Glomerular visceral epithelial cell (primary cell): ENCODE measurements around the gene CD80.

ENCODE experiments used
- DNase-seq: peaks from one replicate; pipeline ENCODE4 v3.0.0-alpha.2; 2016; ENCODE audit errors: extremely low spot score

Gene CD80

DNA sequence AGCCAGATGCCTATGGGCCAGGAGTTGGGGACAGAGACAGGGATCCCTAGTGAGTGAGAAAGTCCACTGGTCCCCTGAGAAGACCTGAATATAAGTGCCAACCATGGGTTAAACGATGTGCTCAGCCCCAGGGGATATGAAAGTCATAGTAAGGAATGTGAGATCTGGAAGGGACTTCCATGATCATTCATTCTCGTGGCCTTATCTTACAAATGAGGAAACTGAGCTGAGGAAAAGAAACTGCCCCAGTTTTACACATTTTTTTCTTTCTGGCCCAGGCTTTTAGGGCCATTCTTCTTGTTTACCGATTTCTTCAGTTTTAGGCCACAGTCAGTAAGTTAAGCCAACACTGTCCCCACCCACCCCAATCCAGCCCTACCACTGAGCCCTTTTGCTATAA, 11.1 kb downstream of the CD80 start:
- no peak for DNase-seq

DNA sequence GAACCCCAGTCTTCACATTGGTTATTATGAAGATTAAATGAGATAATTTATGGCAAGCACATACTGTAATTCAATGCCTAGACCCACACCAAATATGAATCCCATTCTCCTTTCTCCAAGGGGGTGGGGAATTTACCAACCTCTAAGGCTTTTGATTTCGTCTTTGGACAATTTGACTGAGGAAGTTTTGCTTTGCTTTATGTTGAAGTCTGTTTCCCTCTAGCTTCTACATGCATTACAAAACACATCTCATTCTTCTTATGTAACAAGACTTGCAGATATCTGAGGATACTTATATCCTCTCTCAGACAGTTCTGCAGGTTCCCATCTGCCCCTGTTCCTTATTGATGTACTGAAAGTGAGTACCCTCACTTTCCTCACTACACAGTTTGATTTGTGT, 12.2 kb downstream of the CD80 start:
- no peak for DNase-seq

DNA sequence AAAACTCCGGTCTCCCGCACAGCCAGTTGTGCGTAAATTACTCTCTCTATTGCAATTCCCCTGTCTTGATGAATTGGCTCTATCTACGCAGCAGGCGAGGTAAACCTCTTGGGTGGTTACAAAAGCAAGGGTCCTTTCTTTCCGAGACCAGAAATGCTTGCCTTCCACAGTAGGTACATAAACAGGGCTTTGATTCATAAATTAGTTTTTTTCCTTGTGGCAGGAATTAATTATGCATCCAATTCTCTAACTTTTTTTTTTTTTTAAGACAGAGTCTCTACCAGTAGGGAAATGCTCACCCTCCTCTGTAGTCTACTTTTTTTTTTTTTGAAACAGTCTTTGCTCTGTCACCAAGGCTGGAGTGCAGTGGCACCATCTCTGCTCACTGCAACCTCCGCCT, 16.3 kb downstream of the CD80 start:
- no peak for DNase-seq

DNA sequence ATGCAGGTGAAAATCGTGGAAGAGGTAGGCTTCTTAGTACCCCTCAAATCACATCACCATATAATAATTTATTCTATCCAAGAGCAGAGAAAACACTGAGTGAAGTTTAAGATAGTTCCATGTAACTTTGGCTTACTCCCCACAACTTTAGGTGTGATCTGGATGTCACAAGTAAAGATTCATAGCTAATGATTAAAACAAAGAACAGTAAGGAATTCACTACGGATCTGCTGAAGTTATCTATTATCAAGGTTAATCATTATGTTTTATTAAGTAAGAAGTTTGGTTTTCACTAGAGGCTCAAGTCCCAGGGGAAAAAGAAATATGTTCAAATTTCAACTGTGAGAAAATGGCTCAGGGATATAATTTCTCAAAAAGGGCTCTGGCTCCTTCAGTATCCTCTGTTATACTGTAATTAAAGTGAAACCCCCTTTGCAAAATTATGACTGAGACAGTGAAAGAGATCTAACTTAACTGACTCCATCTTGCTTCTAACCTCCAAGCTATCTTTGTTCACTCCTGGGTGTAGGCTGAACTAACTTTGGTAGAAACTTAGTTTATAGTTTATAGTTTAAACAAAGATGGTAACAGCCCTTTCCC, 17.1 kb downstream of the CD80 start:
- DNase-seq, result no peak

DNA sequence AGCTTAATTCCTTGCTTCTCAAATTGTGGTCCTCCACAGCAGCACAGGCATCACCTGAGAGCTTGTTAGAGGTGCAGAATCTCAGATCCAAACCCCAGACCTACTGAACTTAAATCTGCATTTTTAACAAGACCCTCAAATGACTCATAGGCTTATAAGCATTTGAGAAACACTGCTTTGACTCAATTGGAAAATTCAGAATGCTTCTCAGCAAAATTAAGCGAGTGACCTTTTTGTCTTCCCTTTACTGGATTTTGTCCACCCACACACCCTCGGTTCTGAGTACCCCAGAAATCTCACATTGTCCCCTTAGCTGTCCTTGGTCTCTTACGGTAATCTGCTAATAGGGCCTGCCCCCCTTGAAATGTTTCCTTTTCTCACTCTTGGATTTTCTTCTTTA, 17.9 kb downstream of the CD80 start:
- no peak for DNase-seq

DNA sequence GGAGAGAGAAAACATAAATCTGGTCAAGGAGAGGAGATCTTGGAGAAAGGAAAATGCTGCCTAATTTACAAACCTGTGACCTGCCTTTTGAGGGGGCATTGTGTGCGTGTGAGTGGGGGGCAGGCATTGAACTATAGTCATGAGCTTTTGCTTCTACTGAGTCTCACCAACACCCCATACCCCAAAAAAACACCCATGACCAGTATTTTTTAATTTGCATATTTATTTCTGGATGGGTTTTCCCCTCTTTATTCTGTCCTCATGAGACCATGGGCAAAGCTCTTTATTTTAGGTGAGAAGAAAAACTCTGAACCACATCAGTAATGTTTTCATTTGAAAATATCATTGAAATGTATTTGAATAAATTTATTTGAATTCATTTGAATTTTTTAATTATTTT, 20.6 kb downstream of the CD80 start:
- DNase-seq, result no peak

DNA sequence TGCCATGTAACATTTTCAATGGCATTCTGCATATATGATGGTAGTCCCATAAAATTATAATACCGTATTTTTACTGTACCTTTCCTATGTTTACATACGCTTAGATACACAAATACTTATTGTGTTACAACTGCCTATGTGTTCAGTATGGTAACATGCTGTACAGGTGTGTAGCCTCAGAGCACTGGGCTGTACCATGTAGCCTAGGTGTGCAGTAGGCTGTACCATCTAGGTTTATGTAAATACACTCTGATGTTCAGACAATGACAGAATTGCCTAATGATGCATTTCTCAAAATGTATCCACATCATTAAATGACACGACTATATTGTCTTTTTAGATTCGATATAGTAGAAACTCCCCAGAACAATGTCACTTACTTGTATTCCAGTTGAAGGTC, 22.7 kb downstream of the CD80 start:
- no peak for DNase-seq

DNA sequence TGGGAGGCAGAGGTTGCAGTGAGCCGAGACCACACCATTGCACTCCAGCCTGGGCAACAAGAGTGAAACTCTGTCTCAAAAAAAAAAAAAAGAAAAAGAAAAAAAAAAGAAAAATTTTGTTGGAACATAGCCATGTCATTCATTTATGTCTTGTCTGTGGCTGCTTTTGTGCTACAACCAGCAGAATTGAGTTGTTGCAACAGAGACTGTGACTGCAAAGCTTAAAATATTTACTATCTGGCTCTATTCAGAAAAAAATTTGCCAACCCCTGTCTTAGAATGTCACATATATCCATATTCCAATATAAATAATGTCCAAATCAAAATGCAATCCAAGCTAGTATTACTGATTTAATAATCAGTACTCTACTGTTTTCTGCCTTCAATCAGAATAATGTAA, 25.1 kb downstream of the CD80 start:
- no peak for DNase-seq

DNA sequence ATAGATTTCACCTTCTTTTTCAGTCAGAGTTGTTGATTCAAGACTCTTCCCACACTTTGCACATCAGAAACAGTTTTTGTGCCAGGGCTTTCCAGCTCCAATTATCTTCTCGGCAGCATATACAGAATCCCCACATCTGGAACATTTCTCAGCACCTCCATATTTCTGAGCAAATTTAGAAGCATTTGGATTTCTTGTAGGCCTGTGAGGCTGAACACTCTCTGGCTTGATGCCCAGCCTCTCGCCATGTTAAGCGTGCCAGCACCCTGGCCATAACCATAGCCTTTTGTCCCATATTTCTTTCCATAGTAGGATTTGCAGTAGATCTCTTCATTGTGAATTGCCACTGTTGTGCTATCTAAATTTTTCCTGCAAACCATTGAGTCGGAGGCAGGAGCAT, 28.3 kb downstream of the CD80 start:
- DNase-seq, result no peak

DNA sequence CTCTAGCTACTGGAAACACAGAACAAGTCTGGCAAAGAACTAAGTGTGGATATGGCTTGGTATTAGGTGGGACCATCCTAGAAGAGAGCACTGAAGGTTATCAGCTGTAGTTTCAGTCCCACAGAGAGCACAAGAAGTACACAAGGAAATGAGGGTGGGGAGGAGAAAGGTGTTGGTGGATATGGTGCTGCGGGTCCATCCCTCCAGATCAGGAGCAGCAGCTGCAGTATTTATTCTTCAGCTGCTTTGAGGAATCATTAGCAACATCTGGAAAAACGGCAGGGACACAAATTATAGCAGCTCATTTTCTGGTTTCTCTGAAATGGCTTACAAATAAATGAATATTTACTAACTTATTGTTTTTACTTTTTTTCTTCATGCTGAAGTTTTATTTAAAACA, 29.0 kb downstream of the CD80 start:
- DNase-seq, result no peak

DNA sequence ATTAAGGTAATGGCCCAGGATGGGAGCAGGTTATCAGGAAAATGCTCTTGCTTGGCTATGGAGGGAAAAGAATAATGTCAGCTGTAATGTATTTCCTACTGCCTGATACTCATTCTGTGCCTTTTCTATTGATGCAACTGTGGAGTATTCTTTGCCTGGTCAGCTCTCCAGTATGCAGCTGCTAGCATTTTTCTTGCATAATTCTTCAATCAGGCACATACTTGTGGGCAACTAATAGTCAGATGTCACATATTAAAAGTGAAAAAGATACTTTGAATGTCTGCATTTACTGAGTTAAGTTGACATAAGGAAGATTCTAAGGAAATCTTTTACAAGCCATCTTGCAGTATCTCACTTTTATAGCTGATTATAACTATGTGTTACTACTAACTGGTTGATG, 29.5 kb downstream of the CD80 start:
- no peak for DNase-seq

DNA sequence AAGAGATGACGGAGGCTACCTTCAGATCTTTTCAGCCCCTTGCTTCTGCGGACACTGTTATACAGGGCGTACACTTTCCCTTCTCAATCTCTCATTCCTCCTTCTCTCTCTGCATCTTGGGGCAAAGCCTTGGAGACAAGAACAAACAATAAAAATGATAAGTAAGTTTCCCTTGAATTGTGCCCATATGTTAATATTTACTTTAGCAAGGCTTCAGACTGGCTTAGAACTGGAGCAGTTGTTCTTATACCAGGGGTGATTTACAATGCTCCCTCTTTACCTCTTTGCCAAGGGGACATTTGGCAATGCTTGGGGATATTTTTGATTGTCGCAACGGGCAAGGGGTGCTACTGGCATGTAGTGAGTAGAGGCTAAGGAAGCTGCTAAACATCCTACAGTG, 31.7 kb downstream of the CD80 start:
- no peak for DNase-seq

DNA sequence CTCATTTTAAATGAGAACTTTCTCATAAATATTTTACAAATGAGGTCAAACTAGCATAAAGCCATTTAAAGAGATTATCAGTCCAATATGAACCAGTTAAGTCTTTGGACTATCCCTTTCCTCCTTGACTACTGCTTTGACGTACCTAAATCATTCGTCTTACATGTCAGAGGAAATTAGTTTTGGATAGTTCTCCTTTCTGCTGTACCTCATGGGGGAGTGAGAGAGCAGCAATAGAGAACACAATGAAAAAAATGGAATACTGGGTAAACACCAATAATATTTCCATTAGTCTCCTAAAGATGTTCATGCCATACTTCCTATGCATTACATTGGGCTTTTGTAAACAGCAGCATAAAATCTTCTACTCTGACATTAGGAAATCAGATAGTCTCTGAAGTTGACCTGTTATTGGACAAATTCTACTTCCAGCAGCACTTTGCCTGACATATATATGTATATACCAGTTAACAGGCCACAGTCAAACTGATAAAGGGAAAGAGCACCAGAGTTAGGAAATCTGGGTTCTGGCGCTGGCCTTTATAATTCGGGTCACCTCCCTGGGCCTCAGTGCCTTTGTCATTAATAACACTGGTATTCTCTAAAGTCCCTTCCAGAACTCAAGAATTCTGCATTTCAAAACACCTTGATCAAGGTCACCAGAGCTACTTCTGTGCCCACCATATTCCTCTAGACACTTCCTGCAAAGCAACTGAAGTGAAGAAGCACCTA, 34.3 kb downstream of the CD80 start:
- peak; percentile 5 for DNase-seq

DNA sequence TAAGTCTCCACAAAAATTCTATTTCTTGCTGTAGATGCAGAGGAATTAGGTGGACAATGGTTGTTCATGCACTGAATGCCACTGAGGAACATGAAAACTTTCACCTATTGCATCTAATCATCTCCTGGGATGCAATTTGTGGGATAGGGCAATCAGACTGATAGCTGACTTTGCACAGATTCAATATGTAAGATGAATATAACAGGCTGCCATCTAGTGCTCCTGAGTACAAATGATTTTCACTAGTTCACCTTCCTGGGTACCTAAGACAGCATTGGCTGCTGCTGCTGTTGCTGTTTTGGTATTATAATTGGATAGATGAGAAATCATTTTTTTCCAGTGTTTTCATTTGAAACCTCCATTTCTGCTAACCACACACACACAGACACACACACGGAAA, 41.4 kb downstream of the CD80 start:
- DNase-seq, result no peak

DNA sequence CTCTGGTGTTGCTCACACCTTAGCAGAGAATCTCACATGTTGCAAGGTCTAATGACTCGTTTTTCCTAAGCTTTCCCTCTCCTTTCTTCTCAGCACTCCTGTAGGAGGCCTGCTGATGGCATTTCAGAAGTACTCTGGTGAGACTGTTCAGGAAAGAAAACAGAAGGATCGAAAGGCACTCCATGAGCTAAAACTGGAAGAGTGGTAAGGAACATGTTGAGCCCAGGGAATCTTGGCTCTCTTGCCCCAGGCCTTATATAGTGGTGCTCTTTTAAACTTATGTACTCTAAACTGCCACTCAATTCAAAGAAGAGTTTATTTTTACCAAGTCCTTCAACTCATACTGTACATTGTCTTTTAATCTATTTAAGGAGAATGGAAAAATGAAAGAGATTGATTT, 42.3 kb downstream of the CD80 start:
- no peak for DNase-seq

DNA sequence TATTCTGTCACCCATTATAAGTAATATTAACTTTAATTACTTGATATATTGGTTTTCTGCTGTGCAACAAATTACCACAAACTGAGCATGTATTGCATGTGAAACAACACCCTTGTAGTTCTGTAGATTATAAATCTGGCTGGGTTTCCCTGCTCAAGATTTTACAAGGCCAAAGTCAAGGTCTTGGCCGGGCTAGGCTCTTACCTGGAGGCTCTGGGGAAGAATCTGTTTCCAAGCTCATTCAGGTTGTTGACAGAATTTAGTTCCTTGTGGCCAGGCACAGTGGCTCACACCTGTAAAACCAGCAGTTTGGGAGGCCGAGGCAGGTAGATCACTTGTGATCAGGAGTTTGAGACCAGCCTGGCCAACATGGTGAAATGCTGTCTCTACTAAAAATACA, 44.8 kb downstream of the CD80 start:
- no peak for DNase-seq

DNA sequence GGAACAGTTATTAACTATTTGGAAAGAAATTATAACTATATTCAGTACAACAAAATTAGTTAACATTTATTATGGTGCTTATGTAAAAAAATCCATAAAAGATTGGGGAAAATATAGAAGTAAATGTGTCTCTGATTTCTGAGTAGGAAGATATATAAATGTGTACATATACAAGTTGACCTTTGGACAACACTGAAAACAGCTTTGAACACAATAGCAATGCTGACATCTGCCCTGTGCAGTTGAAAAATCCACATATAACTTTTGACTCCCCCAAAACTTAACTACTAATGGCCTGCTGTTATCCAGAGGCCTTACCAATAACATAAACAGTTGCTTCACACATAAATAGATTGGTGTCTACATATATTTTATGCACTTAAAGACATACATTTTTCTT, 48.7 kb downstream of the CD80 start:
- DNase-seq, result no peak

DNA sequence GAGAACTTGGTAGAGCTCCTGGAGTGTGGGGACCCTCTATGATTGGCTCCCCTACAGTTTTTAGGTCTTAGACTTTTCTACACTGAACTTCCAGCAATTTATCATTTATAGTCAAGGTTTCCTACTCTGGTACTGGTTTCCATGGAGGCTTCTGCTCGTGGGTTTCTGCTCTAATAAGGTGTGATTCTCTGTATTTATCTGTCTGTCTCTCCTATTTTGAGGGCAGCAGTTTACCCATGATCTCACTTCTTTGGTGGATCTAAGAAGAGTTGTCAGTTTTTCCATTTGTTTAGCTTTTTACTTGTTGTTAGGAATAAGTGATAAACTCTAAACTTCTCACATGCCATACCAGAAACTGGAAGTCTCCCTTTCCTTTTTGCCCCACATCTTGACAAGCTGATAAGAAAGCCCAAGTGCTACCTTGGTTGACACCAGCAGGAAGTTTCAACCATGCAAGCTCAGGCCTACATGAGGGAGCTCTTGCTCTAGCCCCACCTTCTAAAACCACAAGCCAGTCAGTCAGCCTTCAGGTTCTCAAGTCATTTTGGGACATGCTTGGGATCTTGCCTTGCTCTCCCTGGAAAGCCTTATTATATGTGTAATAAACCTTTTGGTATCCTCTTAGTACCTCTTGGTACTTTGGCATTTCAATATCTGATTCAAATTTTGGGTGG, 51.1 kb downstream of the CD80 start:
- no peak for DNase-seq

DNA sequence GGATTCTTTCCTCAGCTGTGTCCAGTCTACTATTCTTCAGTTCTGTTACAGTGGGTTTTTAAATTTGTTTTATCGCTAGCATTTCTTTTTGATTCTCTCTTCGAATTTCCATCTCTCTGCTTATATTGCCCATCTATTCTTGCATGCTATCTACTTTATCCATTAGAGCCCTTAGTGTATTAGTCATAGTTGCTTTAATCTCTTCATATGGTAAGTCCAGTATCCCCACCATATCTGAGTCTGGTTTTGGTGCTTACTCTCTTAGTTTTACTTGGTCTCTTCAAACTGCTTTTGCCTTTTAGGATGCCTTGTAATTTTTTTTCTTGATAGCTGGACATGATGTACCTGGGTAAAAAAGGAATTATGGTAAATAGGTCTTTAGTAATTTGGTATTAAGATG, 52.0 kb downstream of the CD80 start:
- DNase-seq, result no peak

DNA sequence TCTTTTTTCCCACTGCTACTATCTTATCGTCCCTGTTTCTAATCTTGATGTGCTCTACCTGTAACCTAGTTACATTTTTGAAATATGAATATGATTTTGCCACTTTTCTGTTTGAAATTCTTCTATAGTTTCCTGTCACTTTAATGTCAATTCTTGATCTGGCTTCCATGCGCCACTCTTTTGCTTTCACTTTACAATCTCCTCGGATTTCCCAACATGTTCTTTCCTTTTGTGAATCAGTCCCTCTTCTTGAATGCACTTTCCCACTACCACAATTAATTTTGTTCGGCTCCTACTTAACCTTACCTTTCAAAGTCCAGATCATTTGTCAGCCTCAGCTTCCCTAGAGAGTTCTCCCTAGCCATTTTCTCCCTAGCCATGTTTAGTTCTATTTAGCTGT, 52.8 kb downstream of the CD80 start:
- DNase-seq, result no peak

DNA sequence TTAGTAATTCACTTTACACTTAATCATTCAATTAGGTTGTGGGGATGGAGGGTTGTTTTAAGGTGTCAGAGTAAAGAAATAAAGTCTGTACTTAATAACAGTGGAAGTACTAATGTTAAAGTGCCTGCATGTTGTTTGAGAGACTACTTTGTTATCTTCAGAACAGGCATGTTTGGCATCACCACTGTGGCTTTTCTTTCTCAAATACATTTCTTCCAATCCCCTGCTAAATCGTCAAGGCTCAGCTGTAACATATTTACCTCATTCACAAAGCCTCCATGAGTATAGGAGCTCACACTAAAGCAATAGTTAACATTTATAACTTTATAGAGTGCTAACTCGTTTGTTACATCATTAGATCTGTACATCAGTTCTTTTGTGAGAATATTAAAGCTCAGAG, 58.5 kb downstream of the CD80 start:
- no peak for DNase-seq

DNA sequence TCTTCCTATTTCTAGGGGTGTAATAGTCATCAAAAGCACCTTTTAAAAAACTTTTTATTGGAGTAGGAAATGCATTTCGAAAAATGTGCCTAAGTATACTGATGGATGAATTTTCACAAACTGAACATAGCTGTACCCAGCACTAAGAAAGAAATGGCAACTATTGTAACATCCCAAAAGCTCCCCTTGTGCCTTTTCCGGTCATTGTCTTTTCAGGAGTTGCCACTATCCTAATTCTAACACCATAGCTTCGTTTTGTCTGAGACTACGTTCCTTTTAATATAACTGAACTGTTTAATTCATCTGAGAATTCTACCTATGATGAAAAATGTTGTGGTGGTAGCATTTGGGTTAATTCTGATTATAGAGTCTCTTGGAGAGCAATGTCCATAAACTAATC, 59.1 kb downstream of the CD80 start:
- no peak for DNase-seq

DNA sequence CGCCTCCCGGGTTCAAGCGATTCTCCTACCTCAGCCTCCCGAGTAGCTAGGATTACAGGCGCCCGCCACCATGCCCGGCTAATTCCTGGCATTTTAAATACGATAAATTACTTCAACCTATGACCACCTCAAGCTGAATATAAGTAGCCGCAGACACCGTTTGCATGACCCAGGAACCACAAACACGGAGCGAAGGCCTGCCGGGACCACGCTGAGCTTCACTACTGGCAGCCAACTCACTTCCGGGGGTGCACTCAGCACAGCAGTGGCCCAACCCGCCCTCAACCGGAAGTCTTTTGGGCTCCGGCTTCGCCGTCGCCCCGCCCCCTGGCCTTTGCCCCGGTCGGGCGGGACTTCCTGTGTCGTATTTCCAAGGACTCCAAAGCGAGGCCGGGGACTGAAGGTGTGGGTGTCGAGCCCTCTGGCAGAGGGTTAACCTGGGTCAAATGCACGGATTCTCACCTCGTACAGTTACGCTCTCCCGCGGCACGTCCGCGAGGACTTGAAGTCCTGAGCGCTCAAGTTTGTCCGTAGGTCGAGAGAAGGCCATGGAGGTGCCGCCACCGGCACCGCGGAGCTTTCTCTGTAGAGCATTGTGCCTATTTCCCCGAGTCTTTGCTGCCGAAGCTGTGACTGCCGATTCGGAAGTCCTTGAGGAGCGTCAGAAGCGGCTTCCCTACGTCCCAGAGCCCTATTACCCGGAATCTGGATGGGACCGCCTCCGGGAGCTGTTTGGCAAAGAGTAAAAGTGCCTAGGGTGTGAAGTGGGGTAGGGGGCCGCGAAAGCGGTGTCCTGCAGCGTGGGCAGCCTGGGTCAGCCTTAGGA, 61.0 kb downstream of the CD80 start, which contains the start of gene TIMMDC1:
Gene TIMMDC1, plus strand, starts transcription at position 362 of the 826 bp plus-strand sequence. Its CDS starts 187 bp downstream, at position 549.
- DNase-seq, result peak; percentile 96
